Neutrophil (primary cell): ENCODE measurements around the gene C1orf87.

Experiments
- H3K27ac ChIP-seq: fragments of 200-600 bp; sonication (generic); 2 replicates; pipeline ENCODE4 v1.5.1; 2016; ENCODE audit warnings: mild to moderate bottlenecking, moderate library complexity
- H3K27me3 ChIP-seq: fragments of 200-600 bp; sonication (generic); 2 replicates; pipeline ENCODE4 v1.6.0; 2016; ENCODE audit warnings: mild to moderate bottlenecking
- H3K36me3 ChIP-seq: fragments of 200-600 bp; sonication (generic); 2 replicates; pipeline ENCODE4 v1.5.1; 2017
- H3K4me1 ChIP-seq, 2 experiments: fragments of 200-600 bp in 1 of 2; sonication (generic) in 1 of 2; 1 replicate in 1 of 2; 2 replicates in 1 of 2; pipeline versions ENCODE4 v1.5.1 to v1.6.1; 2013 to 2016; ENCODE audit warnings: low read depth in 1 of 2, low read length in 1 of 2, mild to moderate bottlenecking in 1 of 2, moderate library complexity in 1 of 2; ENCODE audit not compliant: control insufficient read depth in 1 of 2, insufficient read depth in 1 of 2
- H3K4me3 ChIP-seq, 2 experiments: fragments of 200-600 bp in 1 of 2; sonication (generic) in 1 of 2; 1 replicate in 1 of 2; 2 replicates in 1 of 2; pipeline ENCODE4 v1.5.1; 2013 to 2016; ENCODE audit warnings: low read depth in 1 of 2, low read length in 1 of 2, mild to moderate bottlenecking in 1 of 2, moderate library complexity in 1 of 2
- H3K9me3 ChIP-seq: fragments of 200-600 bp; sonication (generic); 2 replicates; pipeline ENCODE4 v1.5.1; 2016
- TF ChIP-seq, protein P1 (sequence below): fragments of 200-600 bp; sonication (generic); IDR thresholded peaks from 2 replicates; pipeline ENCODE4 v1.5.1; 2016; ENCODE audit warnings: antibody characterized with exemption

Gene C1orf87

DNA sequence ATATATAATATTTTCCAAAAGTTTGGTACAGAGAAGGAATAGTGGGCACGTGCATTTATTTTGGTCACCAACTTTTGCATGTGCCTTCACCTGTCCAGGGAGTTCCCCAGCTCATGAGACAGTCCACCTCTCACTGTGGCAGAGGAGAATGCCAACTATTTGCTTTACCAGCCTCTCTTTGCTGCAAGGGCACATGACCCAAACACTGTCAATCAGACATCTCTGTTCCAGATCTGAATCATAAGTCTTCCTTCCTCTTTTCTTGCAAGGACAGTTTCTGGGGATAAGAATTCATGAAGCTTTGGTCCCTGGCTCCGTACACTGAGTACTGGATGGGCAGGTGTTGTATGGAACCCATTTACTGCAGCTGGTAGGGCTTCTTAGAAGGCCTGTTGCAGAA is 38.6 kb downstream of the C1orf87 start:
- Histone ChIP-seq H3K27me3 (no peaks in the 10 kb centered on the region), H3K9me3 (no peaks in the 10 kb centered on the region), H3K36me3 (no peaks in the 10 kb centered on the region), H3K27ac (no peak overlapping the region), H3K4me1 (no peaks in the 10 kb centered on the region), H3K4me3 (no peak overlapping the region)
- TF ChIP-seq, protein P1, sequence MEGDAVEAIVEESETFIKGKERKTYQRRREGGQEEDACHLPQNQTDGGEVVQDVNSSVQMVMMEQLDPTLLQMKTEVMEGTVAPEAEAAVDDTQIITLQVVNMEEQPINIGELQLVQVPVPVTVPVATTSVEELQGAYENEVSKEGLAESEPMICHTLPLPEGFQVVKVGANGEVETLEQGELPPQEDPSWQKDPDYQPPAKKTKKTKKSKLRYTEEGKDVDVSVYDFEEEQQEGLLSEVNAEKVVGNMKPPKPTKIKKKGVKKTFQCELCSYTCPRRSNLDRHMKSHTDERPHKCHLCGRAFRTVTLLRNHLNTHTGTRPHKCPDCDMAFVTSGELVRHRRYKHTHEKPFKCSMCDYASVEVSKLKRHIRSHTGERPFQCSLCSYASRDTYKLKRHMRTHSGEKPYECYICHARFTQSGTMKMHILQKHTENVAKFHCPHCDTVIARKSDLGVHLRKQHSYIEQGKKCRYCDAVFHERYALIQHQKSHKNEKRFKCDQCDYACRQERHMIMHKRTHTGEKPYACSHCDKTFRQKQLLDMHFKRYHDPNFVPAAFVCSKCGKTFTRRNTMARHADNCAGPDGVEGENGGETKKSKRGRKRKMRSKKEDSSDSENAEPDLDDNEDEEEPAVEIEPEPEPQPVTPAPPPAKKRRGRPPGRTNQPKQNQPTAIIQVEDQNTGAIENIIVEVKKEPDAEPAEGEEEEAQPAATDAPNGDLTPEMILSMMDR, result no peak

DNA sequence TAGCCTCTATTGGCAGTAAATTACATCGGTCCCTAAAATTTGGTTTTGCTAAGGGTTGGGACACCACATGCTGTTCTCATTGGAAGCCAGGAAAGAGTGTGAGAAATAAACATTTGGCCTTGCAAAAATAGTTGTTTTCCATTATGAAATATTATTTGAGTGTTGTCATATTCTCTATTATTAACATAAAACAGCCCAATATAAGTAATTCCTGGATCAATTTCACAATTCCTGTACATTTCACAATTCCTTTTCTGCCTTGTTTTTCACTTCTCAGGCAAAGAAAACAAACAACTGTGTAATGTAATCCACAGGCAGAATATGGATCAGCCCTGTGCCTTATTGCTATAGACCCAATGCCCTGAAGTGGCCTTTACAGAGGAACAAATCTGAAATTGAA is 40.5 kb downstream of the C1orf87 start:
- TF ChIP-seq, protein P1, result no peak
- no peak overlapping the region for H3K27ac ChIP-seq
- H3K4me1 ChIP-seq, result no peaks in the 10 kb centered on the region
- no peaks in the 10 kb centered on the region for H3K36me3 ChIP-seq
- H3K27me3 ChIP-seq, result no peaks in the 10 kb centered on the region
- H3K4me3 ChIP-seq, result no peak overlapping the region
- no peaks in the 10 kb centered on the region for H3K9me3 ChIP-seq

DNA sequence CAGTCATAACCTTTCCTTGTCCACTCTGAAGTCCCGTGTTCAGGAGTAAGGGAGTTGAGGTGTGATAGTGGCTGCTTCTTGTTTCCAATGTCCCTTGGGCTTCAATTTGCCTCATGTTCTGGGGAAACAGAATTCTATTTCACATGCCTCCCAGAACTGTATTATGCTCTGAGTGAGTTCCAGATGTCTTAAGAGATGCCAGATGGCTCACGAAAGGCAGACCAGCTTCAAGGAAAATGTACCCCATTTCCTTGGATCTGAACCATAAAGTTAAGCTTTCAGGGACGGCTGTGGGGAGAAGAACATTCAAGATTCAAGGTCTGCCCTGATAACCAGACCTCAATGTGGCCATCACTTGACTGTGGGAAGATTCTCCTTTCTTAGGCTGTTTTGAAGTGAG is 42.4 kb downstream of the C1orf87 start:
- no peak overlapping the region for H3K4me3 ChIP-seq
- no peaks in the 10 kb centered on the region for H3K4me1 ChIP-seq
- no peaks in the 10 kb centered on the region for H3K9me3 ChIP-seq
- TF ChIP-seq, protein P1, result no peak
- H3K27me3 ChIP-seq, result no peaks in the 10 kb centered on the region
- H3K36me3 ChIP-seq, result no peaks in the 10 kb centered on the region
- no peak overlapping the region for H3K27ac ChIP-seq

DNA sequence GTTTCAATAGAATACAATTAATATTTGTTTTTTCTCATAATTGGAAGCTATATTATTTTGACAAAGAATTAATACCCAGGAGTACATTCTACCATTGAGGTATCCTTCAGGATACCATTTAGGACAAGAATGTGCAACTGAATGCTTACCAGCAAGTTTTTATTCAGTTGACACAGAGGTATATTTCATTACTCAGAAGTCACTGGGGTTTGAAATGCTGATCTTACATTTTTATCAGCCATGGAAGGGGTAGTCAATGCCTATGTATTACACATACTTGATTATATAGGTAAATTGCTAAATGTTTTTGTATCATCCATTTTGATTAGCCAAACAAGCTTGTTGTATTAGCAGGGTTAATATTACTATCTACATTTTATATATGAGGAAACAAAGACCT is 48.0 kb downstream of the C1orf87 start:
- Histone ChIP-seq H3K27ac (no peak overlapping the region), H3K36me3 (no peaks in the 10 kb centered on the region), H3K27me3 (no peaks in the 10 kb centered on the region), H3K4me1 (no peaks in the 10 kb centered on the region), H3K9me3 (no peaks in the 10 kb centered on the region), H3K4me3 (no peak overlapping the region)
- TF ChIP-seq, protein P1, result no peak

DNA sequence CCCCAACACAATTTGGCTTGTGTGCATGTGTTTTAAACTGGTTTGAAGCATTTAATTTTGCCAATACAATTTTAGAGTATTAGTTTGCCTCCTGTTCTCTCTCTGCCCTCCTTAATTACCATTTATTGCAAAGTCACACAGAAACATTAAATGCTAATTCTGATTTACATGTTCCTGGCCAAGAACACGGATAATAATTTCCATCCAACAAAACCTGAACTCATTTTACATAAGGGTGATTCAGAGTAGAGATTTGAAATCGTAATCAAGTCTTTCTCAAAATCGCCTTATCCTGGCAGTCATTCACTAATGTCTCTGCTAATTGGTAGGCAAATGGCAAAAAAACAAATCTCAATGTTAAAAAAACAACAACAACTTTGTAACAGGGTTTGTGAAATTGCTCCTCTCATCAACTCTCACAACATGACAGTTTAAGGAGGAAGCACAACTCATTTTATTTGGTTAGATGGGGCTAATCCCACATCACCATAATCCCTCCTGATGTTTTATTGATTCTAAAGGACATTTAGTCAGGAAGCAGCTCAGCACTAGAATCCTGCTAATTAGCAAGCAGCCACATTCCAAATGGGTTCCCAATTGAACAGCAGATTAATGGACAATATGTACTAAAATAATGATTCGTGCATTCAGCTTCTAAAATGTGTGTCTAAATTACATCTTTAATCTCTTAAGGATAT is 55.9 kb downstream of the C1orf87 start:
- Histone ChIP-seq H3K36me3 (no peaks in the 10 kb centered on the region), H3K4me3 (no peak overlapping the region), H3K4me1 (no peaks in the 10 kb centered on the region), H3K9me3 (no peaks in the 10 kb centered on the region), H3K27ac (no peak overlapping the region), H3K27me3 (no peaks in the 10 kb centered on the region)
- TF ChIP-seq, protein P1, result no peak
